LNCAP (cell line): Measurements from ENCODE around the gene NTRK1.

ENCODE experiments used
- CTCF ChIP-seq: fragments of 450-650 bp; IDR thresholded peaks from 2 replicates; pipeline ENCODE4 v1.5.1; 2017; ENCODE audit warnings: mild to moderate bottlenecking

Gene NTRK1

GRCh38 chr1:156815961-156816422 is 44.7 kb upstream of the NTRK1 start:
- TF ChIP-seq CTCF = no peak

DNA sequence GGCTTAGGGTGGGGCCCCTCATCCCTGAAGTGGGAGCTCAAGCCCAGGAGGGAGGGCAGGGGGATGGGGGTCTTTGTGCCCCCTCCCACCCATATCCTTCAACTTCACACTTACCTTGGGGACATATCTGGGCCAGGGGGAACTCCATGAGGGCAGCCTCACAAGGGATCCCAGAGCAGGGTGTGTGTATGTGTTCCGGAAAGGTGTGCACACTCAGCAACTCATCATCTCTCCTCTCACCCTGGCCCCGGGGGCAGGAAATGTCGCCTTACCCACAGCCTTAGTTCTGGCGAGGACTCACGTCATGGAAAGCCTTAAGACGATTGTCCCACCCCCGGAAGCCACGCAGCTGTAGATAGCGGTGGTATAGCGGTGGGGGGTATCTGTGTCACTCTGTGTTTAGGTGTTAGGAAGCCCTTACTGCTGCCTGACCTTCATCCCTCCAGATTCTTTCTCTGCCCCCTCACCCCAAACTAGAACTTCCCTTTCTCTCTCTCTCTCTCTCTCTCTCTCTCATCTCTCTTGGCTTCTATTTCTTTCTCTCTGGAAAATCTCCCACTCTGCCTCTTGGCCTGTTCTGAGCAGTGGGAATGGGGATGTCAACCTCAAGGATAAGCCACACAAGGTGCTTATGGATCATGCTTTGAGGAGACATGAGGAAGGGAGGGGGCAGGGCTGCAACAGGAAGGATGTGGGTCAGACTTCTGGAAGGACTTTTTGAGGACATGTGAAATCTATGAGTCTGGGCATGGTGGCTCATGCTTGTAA is 43.9 kb upstream of the NTRK1 start, which contains the start of gene SH2D2A:
Gene SH2D2A, minus strand, starts transcription at position 288 of the 768 bp plus-strand sequence. Its CDS starts 140 bp downstream, at position 148.
- TF ChIP-seq CTCF = no peak

DNA sequence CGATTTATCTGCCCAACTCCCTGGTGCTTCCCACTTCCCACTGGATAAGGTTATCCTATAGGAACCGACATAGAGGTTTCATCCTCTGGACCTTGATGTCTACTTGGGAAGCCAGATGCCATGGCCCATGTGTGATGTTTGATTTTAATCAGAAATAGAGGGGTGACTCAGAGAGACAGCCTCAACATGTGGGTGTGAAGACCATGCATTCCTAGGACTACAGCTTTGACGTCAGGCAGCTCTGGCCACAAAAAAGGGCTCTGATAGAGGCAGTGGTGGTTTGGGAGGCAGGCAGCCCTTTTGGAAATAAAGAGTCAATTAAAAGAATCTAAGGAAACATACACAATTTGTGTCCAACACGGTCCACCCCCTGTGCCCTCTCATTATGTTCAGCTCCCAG is 38.9 kb upstream of the NTRK1 start:
- TF ChIP-seq CTCF = no peak

DNA sequence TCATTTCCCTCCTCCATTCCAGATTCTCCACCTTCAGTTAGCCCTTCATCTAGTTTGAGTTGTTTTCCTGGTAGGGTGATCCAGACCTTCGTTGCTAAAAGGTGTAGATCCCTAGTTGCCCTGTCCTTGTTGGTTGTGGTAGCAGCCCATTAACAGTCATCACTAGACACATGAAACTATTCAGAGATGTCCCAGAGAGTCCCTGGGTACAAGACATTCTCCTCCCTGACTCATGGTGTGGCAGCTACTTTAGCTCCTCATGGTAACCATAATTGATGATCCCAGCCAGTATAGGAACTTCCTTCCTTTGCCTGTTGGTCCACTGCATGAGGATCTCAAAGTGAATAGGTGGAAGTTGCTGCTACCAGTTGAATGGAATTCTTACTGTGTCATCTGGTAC is 38.0 kb upstream of the NTRK1 start:
- no peak for TF ChIP-seq CTCF

DNA sequence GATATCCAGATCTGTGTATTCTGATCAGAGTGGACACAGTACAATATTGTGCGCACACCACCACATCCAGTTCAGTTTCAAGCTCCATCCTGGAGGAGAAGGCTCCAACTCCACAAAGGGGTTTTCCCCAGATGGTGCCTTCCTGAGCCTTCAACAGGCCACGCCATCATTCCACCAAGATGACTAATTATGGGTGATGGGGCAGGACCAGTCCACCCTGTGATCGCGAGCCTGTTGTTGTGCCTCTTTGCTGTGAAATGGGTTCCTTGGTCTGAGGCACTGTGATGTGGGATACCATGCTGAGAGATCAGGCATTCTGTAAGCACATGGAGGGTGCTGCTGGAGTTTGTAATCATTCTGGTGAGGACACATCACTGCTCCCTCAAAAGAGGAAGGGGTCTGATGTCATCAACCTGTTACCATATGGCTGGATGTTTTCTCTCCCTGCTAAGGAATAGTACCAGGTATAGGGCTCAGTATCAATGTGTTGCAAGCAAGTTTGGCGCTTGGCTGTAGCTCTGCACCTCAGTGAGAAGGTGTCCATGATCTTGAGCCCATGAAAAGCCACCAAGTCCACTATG is 37.4 kb upstream of the NTRK1 start:
- TF ChIP-seq CTCF = no peak

- no peak for TF ChIP-seq CTCF
Observed at GRCh38 chr1:156826630-156827029, 34.0 kb upstream of the NTRK1 start.

GRCh38 chr1:156828400-156829124 is 32.1 kb upstream of the NTRK1 start:
- no peak for TF ChIP-seq CTCF
